Omental fat pad (tissue), 4 donors: ENCODE measurements around the gene PROM2. TPM values are rescaled to one million over a fixed set of nuclear protein-coding genes. Genes with fewer than 3 reads are reported as not detected.
"Not testable (repeated sequence)": the region's sequence is repeated elsewhere in the genome, so short reads cannot be mapped to it uniquely, and the experiment has no call there.

Experiments used
- ATAC-seq: fragments of 150-250 bp; one replicate; pipeline ENCODE4 v1.9.1; 2016; ENCODE audit warnings: mild to moderate bottlenecking, moderate library complexity; ENCODE audit not compliant: low FRiP score
- DNase-seq: peaks from one replicate; pipeline ENCODE4 v3.0.0-alpha.2; 2019; ENCODE audit warnings: low spot score
- total RNA-seq, 4 donors: library from RNA; depleted of rRNA; stranded (reverse); fragments of >200 nt; gene quantifications; one replicate each; pipeline ENCODE4 v1.1.0, GENCODE V29; 2016
- TF ChIP-seq, protein P1 (sequence below), 3 donors: fragments of 450-650 bp; IDR thresholded peaks; one replicate each; pipeline ENCODE4 v1.5.1; 2016 to 2017; ENCODE audit warnings: antibody characterized with exemption in 3 of 3, mild to moderate bottlenecking in 3 of 3, moderate library complexity in 2 of 3

Gene PROM2
- total RNA-seq, 4 donors from 2014 or later = 0.60 to 1.4 (median 1.1) TPM

DNA sequence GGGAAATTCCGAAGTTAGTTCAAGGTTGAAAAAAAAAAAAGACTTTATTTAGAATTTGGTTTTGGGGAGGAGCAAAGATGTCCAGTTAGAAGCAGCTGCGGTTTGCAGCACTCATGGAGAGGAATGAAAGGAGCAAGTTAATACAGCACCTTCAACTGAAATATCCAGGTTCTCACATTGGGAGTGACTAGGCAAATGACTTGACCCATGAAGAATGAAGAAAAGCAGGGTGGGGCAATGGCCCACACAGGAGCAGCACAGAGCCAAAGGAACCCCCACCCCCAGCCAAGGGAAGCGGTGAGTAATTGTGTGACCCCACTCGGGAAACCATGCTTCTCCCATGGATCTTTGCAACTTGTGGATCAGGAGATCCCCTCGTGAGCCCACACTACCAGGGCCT, 34.2 kb upstream of the PROM2 start:
- DNase-seq (no peak), ATAC-seq (no peak)
- TF ChIP-seq, protein P1, sequence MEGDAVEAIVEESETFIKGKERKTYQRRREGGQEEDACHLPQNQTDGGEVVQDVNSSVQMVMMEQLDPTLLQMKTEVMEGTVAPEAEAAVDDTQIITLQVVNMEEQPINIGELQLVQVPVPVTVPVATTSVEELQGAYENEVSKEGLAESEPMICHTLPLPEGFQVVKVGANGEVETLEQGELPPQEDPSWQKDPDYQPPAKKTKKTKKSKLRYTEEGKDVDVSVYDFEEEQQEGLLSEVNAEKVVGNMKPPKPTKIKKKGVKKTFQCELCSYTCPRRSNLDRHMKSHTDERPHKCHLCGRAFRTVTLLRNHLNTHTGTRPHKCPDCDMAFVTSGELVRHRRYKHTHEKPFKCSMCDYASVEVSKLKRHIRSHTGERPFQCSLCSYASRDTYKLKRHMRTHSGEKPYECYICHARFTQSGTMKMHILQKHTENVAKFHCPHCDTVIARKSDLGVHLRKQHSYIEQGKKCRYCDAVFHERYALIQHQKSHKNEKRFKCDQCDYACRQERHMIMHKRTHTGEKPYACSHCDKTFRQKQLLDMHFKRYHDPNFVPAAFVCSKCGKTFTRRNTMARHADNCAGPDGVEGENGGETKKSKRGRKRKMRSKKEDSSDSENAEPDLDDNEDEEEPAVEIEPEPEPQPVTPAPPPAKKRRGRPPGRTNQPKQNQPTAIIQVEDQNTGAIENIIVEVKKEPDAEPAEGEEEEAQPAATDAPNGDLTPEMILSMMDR (IDR thresholded peaks at IDR 0.05) = no peak

GRCh38 chr2:95240556-95240955, 33.7 kb upstream of the PROM2 start:
- ATAC-seq = no peak
- DNase-seq = no peak
- TF ChIP-seq, protein P1 (IDR thresholded peaks at IDR 0.05) = no peak

DNA sequence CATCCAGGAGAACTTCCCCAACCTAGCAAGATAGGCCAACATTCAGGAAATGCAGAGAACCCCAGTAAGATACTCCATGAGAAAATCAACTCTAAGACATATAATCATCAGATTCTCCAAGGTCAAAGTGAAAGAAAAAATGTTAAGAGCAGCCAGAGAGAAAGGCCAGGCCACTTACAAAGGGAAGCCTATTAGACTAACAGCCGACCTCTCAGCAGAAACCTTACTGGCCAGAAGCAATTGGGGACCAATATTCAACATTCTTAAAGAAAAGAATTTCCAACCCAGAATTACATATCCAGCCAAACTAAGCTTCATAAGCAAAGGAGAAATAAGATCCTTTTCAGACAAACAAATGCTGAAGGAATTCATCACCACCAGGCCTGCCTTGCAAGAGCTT, 32.2 kb upstream of the PROM2 start:
- not testable (repeated sequence) for DNase-seq

GRCh38 chr2:95258271-95258670, 16.0 kb upstream of the PROM2 start:
- ATAC-seq = no peak
- TF ChIP-seq, protein P1 (IDR thresholded peaks at IDR 0.05) = no peak
- DNase-seq = no peak

More for the DNA sequence above, 32.2 kb upstream of the PROM2 start:
- not testable (repeated sequence) for ATAC-seq

GRCh38 chr2:95260028-95261023, 13.9 kb upstream of the PROM2 start:
- TF ChIP-seq, protein P1 (IDR thresholded peaks at IDR 0.05) = no peak
- ATAC-seq (no peak), DNase-seq (no peak)

DNA sequence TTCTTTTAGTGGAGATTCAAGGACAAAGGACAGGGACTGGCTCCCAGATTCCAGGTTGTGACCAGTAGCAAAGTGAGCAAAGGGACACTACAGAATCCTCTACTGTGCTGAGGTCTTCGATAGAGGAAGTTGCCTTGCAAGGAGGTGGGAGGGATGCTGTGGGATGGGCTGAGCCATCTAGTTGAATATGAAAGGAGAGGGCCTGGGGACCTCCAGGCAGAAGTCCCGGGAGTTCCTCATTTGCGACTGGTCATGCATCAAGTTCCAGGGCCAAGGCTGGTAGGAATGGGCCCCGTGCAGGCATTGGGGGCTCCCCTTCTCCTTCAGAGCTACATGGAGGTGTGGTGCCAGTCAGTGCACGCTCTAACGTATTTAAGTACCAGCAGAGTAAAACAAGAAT, 12.6 kb upstream of the PROM2 start:
- TF ChIP-seq, protein P1 (IDR thresholded peaks at IDR 0.05) = no peak
- DNase-seq = no peak

DNA sequence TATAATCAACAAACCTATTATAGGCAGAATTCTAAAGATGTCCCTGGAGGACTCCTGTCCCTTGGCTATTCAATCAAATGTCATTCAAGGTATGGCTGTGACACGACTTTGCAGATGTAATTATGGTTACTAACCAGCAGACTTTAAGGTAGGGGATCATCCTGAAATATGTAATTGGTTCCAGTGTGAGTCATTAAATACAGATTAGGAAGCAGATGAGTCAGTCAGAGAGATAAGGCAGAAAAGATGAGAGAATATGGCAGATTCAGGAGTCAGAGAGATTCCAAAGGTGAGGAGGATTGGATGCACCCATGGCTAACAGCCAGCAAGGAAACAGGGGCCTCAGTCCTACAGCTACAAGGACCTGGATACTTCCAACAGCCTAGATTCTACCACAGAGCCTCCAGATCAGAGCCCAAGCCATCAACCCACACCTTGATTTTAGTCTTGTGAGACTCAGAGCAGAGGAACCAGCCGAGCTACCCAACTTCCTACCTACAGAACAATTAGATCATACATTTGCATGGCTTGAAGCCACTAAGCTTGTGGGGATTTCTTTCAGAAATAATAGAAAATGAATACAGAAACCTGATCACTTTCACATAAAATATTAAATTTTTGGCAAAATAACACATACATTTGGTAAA, 11.2 kb upstream of the PROM2 start:
- DNase-seq (no peak), ATAC-seq (no peak)
- TF ChIP-seq, protein P1 (IDR thresholded peaks at IDR 0.05) = no peak

More for the DNA sequence above, 12.6 kb upstream of the PROM2 start:
- no peak for ATAC-seq
